Measurements from ENCODE around the gene OR4C45.
"Not testable (repeated sequence)": the region's sequence is repeated elsewhere in the genome, so short reads cannot be mapped to it uniquely, and the experiment has no call there.

OR4C45 gene

DNA sequence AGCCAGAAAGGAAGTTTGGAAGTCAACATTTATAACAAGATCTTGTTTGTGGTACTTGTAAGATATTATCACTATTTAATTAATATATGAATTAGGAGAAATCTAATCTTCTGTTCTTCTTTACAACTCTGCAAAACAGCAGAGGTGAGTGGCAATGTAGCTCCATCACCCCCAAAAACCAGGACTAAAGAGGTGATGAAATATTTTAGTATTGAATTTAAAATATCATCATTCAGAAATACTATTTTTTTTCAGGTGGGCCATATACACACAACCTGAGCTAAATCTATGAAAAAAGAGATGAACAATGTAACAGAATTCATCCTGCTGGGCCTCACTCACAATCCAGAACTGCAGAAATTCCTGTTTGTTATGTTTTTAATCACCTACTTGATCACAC, at the start of gene OR4C45:
Gene OR4C45, plus strand, starts transcription at position 301 of the 400 bp plus-strand sequence.
- H3K27ac ChIP-seq: no peak within 1 kb of the TSS
- TF ChIP-seq ZFX (IDR thresholded peaks at IDR 0.05; ENCODE audit: borderline replicate concordance) (no peak), CTCF (IDR thresholded peaks at IDR 0.05) (no peak)

DNA sequence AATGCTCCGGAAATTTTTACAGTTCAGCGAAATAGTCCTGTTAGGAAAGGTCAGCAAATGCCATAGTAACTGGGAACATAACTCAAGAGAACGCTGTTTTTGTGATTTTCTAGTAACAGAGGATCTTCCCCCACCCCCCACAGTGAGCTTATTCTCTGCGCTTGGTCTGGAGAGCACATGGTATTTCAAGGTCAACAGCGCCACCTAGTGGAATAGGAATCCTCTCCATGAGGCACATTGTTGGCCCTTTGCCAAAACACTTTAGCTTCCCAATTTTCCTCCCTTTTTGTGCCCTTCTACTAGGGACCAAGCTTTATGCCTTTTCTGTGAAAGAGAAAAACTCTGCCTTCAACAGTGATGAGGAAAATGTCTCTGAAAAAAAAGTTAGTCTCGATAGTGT, 37.1 kb upstream of the OR4C45 start:
- TF ChIP-seq CTCF (IDR thresholded peaks at IDR 0.05): peak; percentile 67
- no peak for TF ChIP-seq ZFX (IDR thresholded peaks at IDR 0.05; ENCODE audit: borderline replicate concordance)
- no peak overlapping the region for H3K27ac ChIP-seq

GRCh38 chr11:50030193-50030592, 2.5 kb upstream of the OR4C45 start:
- no peak for TF ChIP-seq CTCF (IDR thresholded peaks at IDR 0.05)
- no peak overlapping the region for H3K27ac ChIP-seq

GRCh38 chr11:50036239-50036638, 3.6 kb downstream of the OR4C45 start:
- not testable (repeated sequence) for H3K27ac ChIP-seq

DNA sequence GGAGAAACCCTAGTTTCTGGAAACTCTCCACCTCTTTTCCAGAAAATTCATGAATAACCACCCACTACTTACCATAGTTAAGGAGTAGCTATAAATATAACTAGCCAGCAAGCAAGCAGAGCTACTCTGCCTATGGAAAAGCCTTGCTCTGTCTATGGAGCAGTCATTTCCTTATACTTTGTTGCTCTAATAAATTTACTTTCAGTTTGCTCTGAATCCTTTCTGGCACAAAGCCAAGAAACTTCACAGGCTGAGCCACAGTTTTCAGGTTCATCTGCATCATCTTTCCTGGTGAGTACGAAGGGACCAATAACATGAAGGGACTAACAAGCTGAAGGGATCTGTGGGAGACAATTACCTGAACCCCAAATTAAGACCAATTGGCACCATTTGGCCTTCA, 4.6 kb downstream of the OR4C45 start:
- H3K27ac ChIP-seq: no peak overlapping the region

DNA sequence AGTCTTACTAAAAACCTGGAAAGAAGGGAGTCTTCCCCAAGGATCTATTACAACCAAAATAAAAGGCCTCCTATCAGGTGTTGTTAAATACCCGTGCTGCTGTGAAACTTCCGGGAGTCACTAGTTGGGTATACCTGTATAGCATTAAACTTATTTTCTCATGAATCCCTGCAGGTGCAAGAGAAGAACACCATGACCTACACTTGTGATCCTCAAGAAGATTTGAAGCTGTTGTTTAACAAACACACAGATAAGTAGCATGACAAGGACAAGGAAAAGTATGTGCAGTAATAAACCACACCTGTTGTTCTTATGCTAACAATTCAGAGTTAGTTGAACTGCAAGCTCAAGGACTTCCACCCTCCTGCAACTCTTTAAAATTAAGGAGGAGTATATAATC, 12.0 kb downstream of the OR4C45 start:
- no peak for TF ChIP-seq CTCF (IDR thresholded peaks at IDR 0.05)
- TF ChIP-seq ZFX (IDR thresholded peaks at IDR 0.05; ENCODE audit: borderline replicate concordance): no peak
- H3K27ac ChIP-seq: no peak overlapping the region

More for the DNA sequence above, 4.6 kb downstream of the OR4C45 start:
- TF ChIP-seq ZFX (IDR thresholded peaks at IDR 0.05; ENCODE audit: borderline replicate concordance) (no peak), CTCF (IDR thresholded peaks at IDR 0.05) (no peak)

- H3K27ac ChIP-seq: not testable (repeated sequence)
These were observed 30.4 kb downstream of the OR4C45 start for GRCh38 chr11:50063056-50063455.

- H3K27ac ChIP-seq: no peak overlapping the region
- TF ChIP-seq CTCF (IDR thresholded peaks at IDR 0.05): no peak
- no peak for TF ChIP-seq ZFX (IDR thresholded peaks at IDR 0.05; ENCODE audit: borderline replicate concordance)
These were observed 37.7 kb downstream of the OR4C45 start for GRCh38 chr11:50070389-50070788.

Measured in 22Rv1 (cell line).